T1000 (cell line): ENCODE data around the gene POLR2C.

Source experiments
- DNase-seq: peaks from one replicate; lab custom pipeline; 2025; ENCODE audit warnings: mixed read lengths; lab: John Stamatoyannopoulos, UW

POLR2C gene

GRCh38 chr16:57504001-57504400 is 41.5 kb downstream of the POLR2C start:
- DNase-seq, result no peak

- DNase-seq, result no peak
Observed at GRCh38 chr16:57504491-57504890, 42.0 kb downstream of the POLR2C start.

GRCh38 chr16:57505169-57505568 is 42.7 kb downstream of the POLR2C start:
- no peak for DNase-seq

GRCh38 chr16:57507136-57508034 is 44.9 kb downstream of the POLR2C start:
- no peak for DNase-seq

GRCh38 chr16:57508035-57508425 is 45.6 kb downstream of the POLR2C start:
- no peak for DNase-seq

GRCh38 chr16:57509231-57509923 is 46.9 kb downstream of the POLR2C start:
- no peak for DNase-seq

GRCh38 chr16:57510016-57510871 is 47.8 kb downstream of the POLR2C start:
- DNase-seq, result no peak

GRCh38 chr16:57512296-57513001 is 50.0 kb downstream of the POLR2C start:
- DNase-seq, result no peak

- no peak for DNase-seq
Observed at GRCh38 chr16:57513371-57514102, 51.1 kb downstream of the POLR2C start.

GRCh38 chr16:57514371-57514770 is 51.9 kb downstream of the POLR2C start:
- no peak for DNase-seq

GRCh38 chr16:57514791-57515600 is 52.5 kb downstream of the POLR2C start:
- no peak for DNase-seq

- DNase-seq, result no peak
Observed at GRCh38 chr16:57516176-57516725, 53.8 kb downstream of the POLR2C start.

- no peak for DNase-seq
Observed at GRCh38 chr16:57516773-57517172, 54.3 kb downstream of the POLR2C start.

- no peak for DNase-seq
Observed at GRCh38 chr16:57517397-57518367, 55.2 kb downstream of the POLR2C start.

- no peak for DNase-seq
Observed at GRCh38 chr16:57518520-57518919, 56.0 kb downstream of the POLR2C start.

GRCh38 chr16:57518922-57519321 is 56.4 kb downstream of the POLR2C start:
- DNase-seq, result no peak

GRCh38 chr16:57519796-57520360 is 57.4 kb downstream of the POLR2C start:
- peak; percentile 25 for DNase-seq
